Measurements from ENCODE around the gene BRD2. TPM values are rescaled to one million over a fixed set of nuclear protein-coding genes. Genes with fewer than 3 reads are reported as not detected.

Gene BRD2
- 98.5 and 99.9 TPM in 2 replicates for total RNA-seq

GRCh38 chr6:32968093-32968866 is at the start of gene BRD2:
TSS of gene BRD2 (plus strand) at chr6:32968594. CDS start at chr6:32972899, 4,305 bp downstream.

GRCh38 chr6:32940656-32941213 is 27.7 kb upstream of the BRD2 start, which contains the start of gene HLA-DMB:
TSS of gene HLA-DMB (minus strand) at chr6:32941028. CDS start at chr6:32940807, 221 bp downstream.

GRCh38 chr6:32952817-32953739 is 15.3 kb upstream of the BRD2 start, which contains the start of gene HLA-DMA:
TSS of gene HLA-DMA (minus strand) at chr6:32953097. CDS start at chr6:32953036, 61 bp downstream.

GRCh38 chr6:33008944-33009861 is 40.8 kb downstream of the BRD2 start, which contains the start of gene HLA-DOA:
TSS of gene HLA-DOA (minus strand) at chr6:33009591.

Other genes with a start within 250 kb of the BRD2 start
- not detected in 2 replicates for gene HLA-DQA2, start 227.2 kb upstream of the BRD2 start, total RNA-seq
- gene HLA-DQB2, start 205.1 kb upstream of the BRD2 start, total RNA-seq, result not detected in 2 replicates
- gene HLA-DOB, start 151.6 kb upstream of the BRD2 start, total RNA-seq, result 0.10 and 0.13 TPM in 2 replicates
- gene TAP2, start 129.9 kb upstream of the BRD2 start, total RNA-seq, result 31.0 and 34.9 TPM in 2 replicates
- gene PSMB8, start 124.5 kb upstream of the BRD2 start, total RNA-seq, result 158 and 164 TPM in 2 replicates
- gene TAP1, start 114.9 kb upstream of the BRD2 start, total RNA-seq, result 111 and 118 TPM in 2 replicates
- 135 and 157 TPM in 2 replicates for gene PSMB9, start 114.4 kb upstream of the BRD2 start, total RNA-seq
- gene HLA-DMB, start 27.6 kb upstream of the BRD2 start, total RNA-seq, result 1.2 and 1.3 TPM in 2 replicates
- 2.3 and 4.9 TPM in 2 replicates for gene HLA-DMA, start 15.5 kb upstream of the BRD2 start, total RNA-seq
- gene HLA-DOA, start 41.0 kb downstream of the BRD2 start, total RNA-seq, result not detected in 2 replicates
- 9.8 and 28.3 TPM in 2 replicates for gene HLA-DPA1, start 105.1 kb downstream of the BRD2 start, total RNA-seq
- gene HLA-DPB1, start 107.4 kb downstream of the BRD2 start, total RNA-seq, result 31.0 and 37.8 TPM in 2 replicates
- gene COL11A2, start 223.9 kb downstream of the BRD2 start, total RNA-seq, result 0.07 and 0.15 TPM in 2 replicates
- gene RXRB, start 232.1 kb downstream of the BRD2 start, total RNA-seq, result 12.9 and 17.4 TPM in 2 replicates
- 75.7 and 93.8 TPM in 2 replicates for gene SLC39A7, start 232.3 kb downstream of the BRD2 start, total RNA-seq
- 6.7 and 9.8 TPM in 2 replicates for gene HSD17B8, start 236.1 kb downstream of the BRD2 start, total RNA-seq
- gene RING1, start 239.9 kb downstream of the BRD2 start, total RNA-seq, result 8.7 and 11.7 TPM in 2 replicates